K562 (cell line): ENCODE measurements around the gene MINDY3. TPM values are rescaled to one million over a fixed set of nuclear protein-coding genes. Genes with fewer than 3 reads are reported as not detected.

Experiments used
- ATAC-seq: fragments of 200-7000 bp; cut with Tn5 transposase; 3 replicates; pipeline ENCODE4 v1.9.1; 2020; ENCODE audit warnings: moderate library complexity
- BruUV-seq: library from RNA; stranded (reverse); fragments of 400-500 nt; replicated peaks from 2 replicates; lab custom pipeline; 2021; lab: Mats Ljungman, UMichigan
- CTCF ChIA-PET: fragments of 300-600 bp; formaldehyde crosslinking; extraction: SDS; loops from one replicate; lab custom pipeline; 2021; ENCODE audit warnings: low intra/inter-chr PET ratio; lab: Yijun Ruan, JAX
- POLR2A ChIA-PET: fragments of 300-600, 350-650 bp; sonication (Branson Sonifier 250); formaldehyde crosslinking; extraction: SDS; loops from one replicate; lab custom pipeline; 2021; ENCODE audit warnings: antibody characterized with exemption, inconsistent platforms; lab: Yijun Ruan, JAX
- DNase-seq, 4 experiments: peaks; one replicate each; pipeline versions ENCODE4 v3.0.0 to v3.0.0-alpha.2; 2011 to 2018; ENCODE audit warnings: low spot score in 3 of 4, mixed read lengths in 3 of 4; ENCODE audit errors: extremely low read depth in 1 of 4
- FAIRE-seq: peaks from 2 replicates; lab custom pipeline; 2011; peaks lifted over from hg19 to GRCh38; lab: Jason Lieb, UNC
- H2AFZ ChIP-seq: 2 replicates; pipeline ENCODE4 v1.6.0; 2011; ENCODE audit warnings: low read depth, low read length, control low read depth, inconsistent platforms
- H3K27ac ChIP-seq: fragments of 200-600 bp; 3 replicates; pipeline ENCODE4 v1.8.0; 2011; ENCODE audit warnings: low read depth, mild to moderate bottlenecking, control low read depth, inconsistent platforms, low read length, moderate library complexity, mixed read lengths; ENCODE audit errors: extremely low read depth
- H3K27me3 ChIP-seq, 2 experiments: fragments of 300-600 bp in 1 of 2; 2 replicates in 1 of 2; 3 replicates in 1 of 2; pipeline versions ENCODE4 v1.6.0 to v1.8.0; 2011; ENCODE audit warnings: inconsistent platforms in 2 of 2, low read length in 2 of 2, mild to moderate bottlenecking in 1 of 2, mixed read lengths in 1 of 2, moderate library complexity in 1 of 2; ENCODE audit not compliant: control insufficient read depth in 2 of 2, insufficient read depth in 2 of 2
- H3K36me3 ChIP-seq: fragments of 300-600 bp; 3 replicates; pipeline ENCODE4 v1.8.0; 2011; ENCODE audit warnings: mild to moderate bottlenecking, low read length, inconsistent platforms; ENCODE audit not compliant: control insufficient read depth, insufficient read depth
- H3K4me1 ChIP-seq, 2 experiments: fragments of 200-600 bp in 1 of 2; replicated peaks in 1 of 2; 2 replicates in 1 of 2; 3 replicates in 1 of 2; pipeline versions ENCODE4 v1.5.1 to v1.8.0; 2011; ENCODE audit warnings: inconsistent platforms in 2 of 2, low read length in 2 of 2, mild to moderate bottlenecking in 1 of 2, mixed read lengths in 1 of 2, moderate library complexity in 1 of 2; ENCODE audit not compliant: control insufficient read depth in 2 of 2, insufficient read depth in 2 of 2
- H3K4me2 ChIP-seq: 2 replicates; pipeline ENCODE4 v1.6.1; 2011; ENCODE audit warnings: low read length, control low read depth, inconsistent platforms, mixed read lengths; ENCODE audit not compliant: insufficient read depth
- H3K4me3 ChIP-seq: fragments of 200-600 bp; sonication (generic), shearing (Covaris generic); 2 replicates; pipeline ENCODE4 v1.5.1; 2016; ENCODE audit warnings: control low read depth, inconsistent platforms
- H3K79me2 ChIP-seq: fragments of 200-600 bp; 3 replicates; pipeline ENCODE4 v1.8.0; 2011; ENCODE audit warnings: low read length, inconsistent platforms; ENCODE audit not compliant: control insufficient read depth, insufficient read depth
- H3K9ac ChIP-seq, 2 experiments: 2 replicates each; pipeline versions ENCODE4 v1.6.0 to v1.6.1; 2011; ENCODE audit warnings: low read depth in 2 of 2, low read length in 2 of 2, control low read depth in 1 of 2, inconsistent platforms in 1 of 2, mild to moderate bottlenecking in 1 of 2, mixed read lengths in 1 of 2; ENCODE audit not compliant: insufficient read depth in 1 of 2
- H3K9me1 ChIP-seq: one replicate; pipeline ENCODE4 v1.6.0; 2011; ENCODE audit warnings: inconsistent platforms, mild to moderate bottlenecking, low read length, moderate library complexity; ENCODE audit not compliant: control insufficient read depth, insufficient read depth
- H3K9me3 ChIP-seq: replicated peaks from 2 replicates; pipeline ENCODE4 v1.5.1; 2011; ENCODE audit warnings: low read depth, low read length, inconsistent platforms; ENCODE audit not compliant: control insufficient read depth, insufficient read depth
- H4K20me1 ChIP-seq: replicated peaks from 2 replicates; pipeline ENCODE4 v1.6.1; 2011; ENCODE audit warnings: low read length, inconsistent platforms, mixed read lengths; ENCODE audit not compliant: control insufficient read depth, insufficient read depth
- FOSL1 ChIP-seq: fragments of 200-800 bp; sonication (Bioruptor generic); conservative IDR thresholded peaks from 2 replicates; pipeline ENCODE4 v1.6.1; 2016; ENCODE audit warnings: missing genetic modification characterization, missing compliant biosample characterization
- SP2 ChIP-seq: IDR thresholded peaks from 2 replicates; pipeline ENCODE4 v1.6.1; 2011; ENCODE audit warnings: mild to moderate bottlenecking, low read depth, low read length, moderate library complexity; ENCODE audit not compliant: poor library complexity, severe bottlenecking; ENCODE audit errors: extremely low read depth
- WGBS: fragments of 100-300 bp; shearing (Covaris generic); methylation state at CpG from one replicate; pipeline ENCODE4 v1.1.6; 2016; ENCODE audit warnings: low coverage, mixed read lengths; ENCODE audit not compliant: insufficient coverage; ENCODE audit errors: missing lambda C conversion rate; 5-methylcytosine and 5-hydroxymethylcytosine counted together
- in situ Hi-C: fragments of 300-500 bp; cut with MboI; formaldehyde crosslinking; loops from 4 replicates; pipeline ENCODE4 v1.15.0; 2018; ENCODE audit warnings: inconsistent platforms, mixed read lengths
- intact Hi-C: fragments of 100-400 bp; cut with micrococcal nuclease; formaldehyde crosslinking; loops from 2 replicates; pipeline ENCODE4 v1.14.2; 2022
- polyA plus RNA-seq, 8 experiments: library from polyadenylated mRNA; depleted of rRNA in 4 of 8; stranded (reverse) in 5 of 8; unstranded in 3 of 8; fragments of >200 nt; fragmentation: Nextera tagmentation in 2 of 8; fragmentation: Illumina TruSeq in 1 of 8; extraction: Ambion mirVana in 2 of 8; extraction: Trizol in 1 of 8; gene quantifications; 2 replicates each; pipeline versions ENCODE4 v1.2.1 to v1.2.3, GENCODE V29; 2011 to 2014; ENCODE audit warnings: inconsistent platforms in 1 of 8, missing spikeins in 1 of 8
- total RNA-seq, 7 experiments: library from RNA; depleted of rRNA in 6 of 7; stranded (reverse); fragments of >200 nt in 6 of 7; fragmentation: Illumina TruSeq in 2 of 7; extraction: Trizol in 2 of 7; gene quantifications; 2 replicates each; pipeline versions ENCODE4 v1.2.1 to v1.2.3, GENCODE V29; 2011 to 2021; ENCODE audit warnings: low replicate concordance in 1 of 7
- TF ChIP-seq, protein P1 (sequence below): IDR thresholded peaks from 2 replicates; pipeline ENCODE4 v1.6.1; 2016; ENCODE audit warnings: missing genetic modification characterization, missing compliant biosample characterization
- TF ChIP-seq, protein P2 (sequence below): IDR thresholded peaks from 2 replicates; pipeline ENCODE4 v1.6.1; 2012; ENCODE audit warnings: low read depth, low read length, improper control_type of control experiment, borderline replicate concordance
- TF ChIP-seq, protein P3 (sequence below): fragments of 450-650 bp; IDR thresholded peaks from 2 replicates; pipeline ENCODE4 v1.6.1; 2016

MINDY3 gene
- total and polyA plus RNA-seq, 9 of the 15 experiments (the other 6 are each of a cell fraction or from before 2014, with no cell fraction given) = 14.0 to 35.9 (median 23.6) TPM

DNA sequence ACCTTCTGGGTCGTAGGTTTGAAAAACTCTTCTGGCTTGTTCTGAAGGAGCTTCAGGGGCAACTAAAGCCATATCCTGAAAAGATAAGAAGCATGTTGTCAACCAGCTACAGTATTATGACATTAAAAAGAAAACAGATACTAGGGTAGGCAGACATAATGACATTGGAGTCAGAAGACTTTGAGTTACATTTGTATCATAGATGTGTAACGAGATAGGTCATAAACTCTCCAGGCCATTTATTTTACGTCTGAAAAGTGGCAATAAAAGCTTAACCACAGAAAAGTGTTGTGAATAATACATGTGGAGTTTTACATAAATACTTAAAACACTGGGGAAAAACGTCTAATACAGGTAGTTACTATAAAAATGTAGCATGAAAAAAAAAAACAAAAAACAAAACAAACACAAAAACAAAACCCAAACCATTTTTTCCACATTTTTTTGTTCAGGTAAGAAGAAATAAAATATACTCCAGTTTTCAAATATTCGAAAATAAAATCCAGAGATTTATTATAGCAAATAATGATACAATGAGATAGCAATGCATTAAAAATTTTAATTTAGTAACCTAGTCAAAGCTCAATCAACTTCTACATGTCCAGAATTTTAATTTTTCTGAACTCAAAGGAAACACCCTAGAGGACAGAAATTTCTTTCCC is 64.1 kb downstream of the MINDY3 start:
- CTCF ChIA-PET = no interaction called here
- FAIRE-seq (no peak), DNase-seq (no peak), ATAC-seq (peak; percentile 31)
- H4K20me1 ChIP-seq = no peaks in the 10 kb centered on the region
- WGBS = 16% methylated on average over 5 of the region's 5 CpGs
- H3K27ac ChIP-seq = peak overlapping the region; percentile 73
- BruUV-seq = no TSS peak
- peak overlapping the region in 1 of 2 experiments; percentile 31; a peak in 1 of 4 replicates for H3K9ac ChIP-seq
- intact Hi-C loops (no loop called here), in situ Hi-C loops (no loop called here)
- H3K4me2 ChIP-seq = peak overlapping the region; percentile 20; the same call in 1 of the 2 replicates
- peaks cover 63% of the 10 kb centered on the region for H3K79me2 ChIP-seq
- H3K4me3 ChIP-seq = no peak overlapping the region
- POLR2A ChIA-PET = interaction anchor here (1.0 to 1.4 kb wide), 2 partner anchors 10 to 14 kb away, joined by 3 to 4 read pairs; no protein-coding TSS in a partner anchor
- peaks cover 6 to 28% of the 10 kb centered on the region in 2 experiments; a peak in 4 of 5 replicates for H3K4me1 ChIP-seq
- TF ChIP-seq SP2 = no peak
- TF ChIP-seq FOSL1 (tag) = peak; percentile 27; the same call in 1 of the 2 replicates
- TF ChIP-seq, protein P1, sequence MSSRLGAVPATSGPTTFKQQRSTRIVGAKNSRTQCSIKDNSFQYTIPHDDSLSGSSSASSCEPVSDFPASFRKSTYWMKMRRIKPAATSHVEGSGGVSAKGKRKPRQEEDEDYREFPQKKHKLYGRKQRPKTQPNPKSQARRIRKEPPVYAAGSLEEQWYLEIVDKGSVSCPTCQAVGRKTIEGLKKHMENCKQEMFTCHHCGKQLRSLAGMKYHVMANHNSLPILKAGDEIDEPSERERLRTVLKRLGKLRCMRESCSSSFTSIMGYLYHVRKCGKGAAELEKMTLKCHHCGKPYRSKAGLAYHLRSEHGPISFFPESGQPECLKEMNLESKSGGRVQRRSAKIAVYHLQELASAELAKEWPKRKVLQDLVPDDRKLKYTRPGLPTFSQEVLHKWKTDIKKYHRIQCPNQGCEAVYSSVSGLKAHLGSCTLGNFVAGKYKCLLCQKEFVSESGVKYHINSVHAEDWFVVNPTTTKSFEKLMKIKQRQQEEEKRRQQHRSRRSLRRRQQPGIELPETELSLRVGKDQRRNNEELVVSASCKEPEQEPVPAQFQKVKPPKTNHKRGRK = 0 out of 2 replicates have a peak, but pooled peaks have one; percentile 44
- TF ChIP-seq, protein P2, sequence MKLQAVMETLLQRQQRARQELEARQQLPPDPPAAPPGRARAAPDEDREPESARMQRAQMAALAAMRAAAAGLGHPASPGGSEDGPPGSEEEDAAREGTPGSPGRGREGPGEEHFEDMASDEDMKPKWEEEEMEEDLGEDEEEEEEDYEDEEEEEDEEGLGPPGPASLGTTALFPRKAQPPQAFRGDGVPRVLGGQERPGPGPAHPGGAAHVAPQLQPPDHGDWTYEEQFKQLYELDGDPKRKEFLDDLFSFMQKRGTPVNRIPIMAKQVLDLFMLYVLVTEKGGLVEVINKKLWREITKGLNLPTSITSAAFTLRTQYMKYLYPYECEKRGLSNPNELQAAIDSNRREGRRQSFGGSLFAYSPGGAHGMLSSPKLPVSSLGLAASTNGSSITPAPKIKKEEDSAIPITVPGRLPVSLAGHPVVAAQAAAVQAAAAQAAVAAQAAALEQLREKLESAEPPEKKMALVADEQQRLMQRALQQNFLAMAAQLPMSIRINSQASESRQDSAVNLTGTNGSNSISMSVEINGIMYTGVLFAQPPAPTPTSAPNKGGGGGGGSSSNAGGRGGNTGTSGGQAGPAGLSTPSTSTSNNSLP = 0 out of 2 replicates have a peak, but pooled peaks have one; percentile 14
- TF ChIP-seq, protein P3, sequence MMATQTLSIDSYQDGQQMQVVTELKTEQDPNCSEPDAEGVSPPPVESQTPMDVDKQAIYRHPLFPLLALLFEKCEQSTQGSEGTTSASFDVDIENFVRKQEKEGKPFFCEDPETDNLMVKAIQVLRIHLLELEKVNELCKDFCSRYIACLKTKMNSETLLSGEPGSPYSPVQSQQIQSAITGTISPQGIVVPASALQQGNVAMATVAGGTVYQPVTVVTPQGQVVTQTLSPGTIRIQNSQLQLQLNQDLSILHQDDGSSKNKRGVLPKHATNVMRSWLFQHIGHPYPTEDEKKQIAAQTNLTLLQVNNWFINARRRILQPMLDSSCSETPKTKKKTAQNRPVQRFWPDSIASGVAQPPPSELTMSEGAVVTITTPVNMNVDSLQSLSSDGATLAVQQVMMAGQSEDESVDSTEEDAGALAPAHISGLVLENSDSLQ = 0 out of 2 replicates have a peak, but pooled peaks have one; percentile 6
- H3K9me1 ChIP-seq = no peaks in the 10 kb centered on the region
- H3K36me3 ChIP-seq = peaks cover 35% of the 10 kb centered on the region
- no peaks in the 10 kb centered on the region for H3K27me3 ChIP-seq
- peaks cover 11% of the 10 kb centered on the region for H3K9me3 ChIP-seq
- peak overlapping the region; percentile 26; the same call in 1 of the 2 replicates for H2AFZ ChIP-seq
